ENCODE measurements around the gene PSMD1. TPM values are rescaled to one million over a fixed set of nuclear protein-coding genes. Genes with fewer than 3 reads are reported as not detected.
"Not testable (repeated sequence)": the region's sequence is repeated elsewhere in the genome, so short reads cannot be mapped to it uniquely, and the experiment has no call there.

PSMD1 gene
- total RNA-seq, 4 donors from 2014 or later = 45.5 to 60.2 (median 56.8) TPM

DNA sequence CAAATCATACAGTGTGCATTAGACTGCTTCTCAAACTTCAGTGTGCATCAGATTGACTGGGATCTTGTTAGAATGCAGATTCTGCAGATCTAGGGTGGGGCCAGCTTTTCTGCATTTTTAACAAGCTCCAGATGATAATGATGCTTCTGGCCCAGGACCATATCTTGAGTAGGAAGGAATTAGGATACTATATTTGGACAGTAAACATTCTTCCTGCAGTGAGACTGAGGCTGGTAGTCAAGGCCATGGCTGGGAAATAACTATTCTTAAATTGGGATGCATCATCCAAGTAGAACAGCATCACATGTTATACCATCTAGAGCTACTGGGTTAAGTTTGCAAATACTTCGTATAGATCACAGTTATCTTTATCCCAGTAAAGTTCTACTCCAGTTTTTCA lies 113.4 kb downstream of the PSMD1 start:
- no peak for DNase-seq (ENCODE audit: low spot score in 2 of 2)
- Histone ChIP-seq H3K4me3 (no peak overlapping the region), H3K36me3 (peaks cover 67% of the 10 kb centered on the region), H3K27me3 (no peaks in the 10 kb centered on the region), H3K9me3 (no peaks in the 10 kb centered on the region), H3K27ac (no peak overlapping the region), H3K4me1 (peaks cover 5% of the 10 kb centered on the region)
- 71% methylated on average over 1 of the region's 1 CpG for WGBS
- TF ChIP-seq POLR2AphosphoS5 (IDR thresholded peaks at IDR 0.05) (no peak), EP300 (IDR thresholded peaks at IDR 0.05) (no peak)

- WGBS = 85% methylated on average over 3 of the region's 3 CpGs
- H3K27ac ChIP-seq = no peak overlapping the region
Observed at GRCh38 chr2:231172025-231172424, 115.4 kb downstream of the PSMD1 start.

GRCh38 chr2:231174211-231174651 lies 117.6 kb downstream of the PSMD1 start:
- Histone ChIP-seq H3K36me3 (peaks cover 33% of the 10 kb centered on the region), H3K4me3 (no peak overlapping the region), H3K9me3 (no peaks in the 10 kb centered on the region), H3K27me3 (no peaks in the 10 kb centered on the region), H3K27ac (no peak overlapping the region), H3K4me1 (peaks cover 5% of the 10 kb centered on the region)
- no peak for DNase-seq (ENCODE audit: low spot score in 2 of 2)
- no peak for TF ChIP-seq POLR2A (IDR thresholded peaks at IDR 0.05)
- no peak for TF ChIP-seq EP300 (IDR thresholded peaks at IDR 0.05)
- no peak for TF ChIP-seq POLR2AphosphoS5 (IDR thresholded peaks at IDR 0.05)
- TF ChIP-seq CTCF (IDR thresholded peaks at IDR 0.05) = no peak
- 36% methylated on average over 2 of the region's 2 CpGs for WGBS

More at GRCh38 chr2:231172025-231172424, 115.4 kb downstream of the PSMD1 start:
- H3K4me1 ChIP-seq = peaks cover 5% of the 10 kb centered on the region
- TF ChIP-seq EP300 (IDR thresholded peaks at IDR 0.05) (no peak), CTCF (IDR thresholded peaks at IDR 0.05) (no peak), POLR2A (IDR thresholded peaks at IDR 0.05) (no peak)
- H3K4me3 ChIP-seq = no peak overlapping the region
- H3K9me3 ChIP-seq = no peaks in the 10 kb centered on the region
- no peak for DNase-seq (ENCODE audit: low spot score in 2 of 2)
- H3K36me3 ChIP-seq = peaks cover 52% of the 10 kb centered on the region
- H3K27me3 ChIP-seq = no peaks in the 10 kb centered on the region

- Histone ChIP-seq H3K4me1 (no peaks in the 10 kb centered on the region), H3K27ac (no peak overlapping the region), H3K9me3 (no peaks in the 10 kb centered on the region), H3K27me3 (no peaks in the 10 kb centered on the region), H3K4me3 (no peak overlapping the region), H3K36me3 (peaks cover 21% of the 10 kb centered on the region)
- TF ChIP-seq CTCF (IDR thresholded peaks at IDR 0.05) = no peak
- TF ChIP-seq POLR2AphosphoS5 (IDR thresholded peaks at IDR 0.05) = no peak
- TF ChIP-seq POLR2A (IDR thresholded peaks at IDR 0.05) = no peak
- no peak for TF ChIP-seq EP300 (IDR thresholded peaks at IDR 0.05)
- DNase-seq (ENCODE audit: low spot score in 2 of 2) = no peak
- WGBS = 50% methylated on average over 2 of the region's 2 CpGs
Observed at GRCh38 chr2:231176066-231176465, 119.4 kb downstream of the PSMD1 start.

DNA sequence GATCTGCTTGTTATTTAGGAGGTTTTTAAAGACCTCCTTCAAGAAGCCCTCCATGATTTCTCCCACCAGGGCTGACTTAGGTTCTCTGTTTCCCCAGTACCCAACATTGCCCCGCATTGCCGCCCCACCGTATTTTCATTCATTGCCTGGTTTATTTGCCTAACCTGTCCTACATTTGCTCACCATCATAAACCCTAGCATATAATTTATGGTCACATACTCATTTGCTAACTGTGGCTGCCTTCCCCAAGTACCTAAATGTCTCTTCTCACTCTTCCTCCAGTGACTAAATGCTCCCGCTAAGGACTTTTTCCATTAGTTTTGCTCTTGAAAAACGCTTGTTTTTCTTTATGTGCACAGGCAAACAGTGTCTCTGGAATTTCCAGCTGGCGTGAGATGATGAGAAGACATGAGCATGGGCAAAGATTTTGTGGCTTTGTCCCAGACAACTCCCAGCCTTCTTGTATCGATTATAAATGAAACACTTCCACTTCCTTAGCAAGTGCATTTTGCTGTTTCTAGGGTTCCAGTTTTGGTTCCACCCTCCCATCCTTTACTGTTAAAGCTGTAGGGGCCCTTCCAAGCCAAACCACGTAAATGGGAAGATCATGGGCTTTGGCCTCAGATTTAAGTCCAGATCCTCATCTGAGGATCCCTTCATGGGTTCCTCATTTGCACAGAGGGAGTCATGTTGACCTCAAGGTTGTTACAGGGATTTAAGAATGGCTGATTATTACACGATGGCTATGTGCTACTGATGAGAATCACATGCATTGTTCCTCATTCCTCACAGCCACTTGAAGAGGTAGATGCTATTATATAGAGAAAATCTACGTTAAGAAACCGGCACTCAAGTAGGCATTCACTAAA lies 120.7 kb downstream of the PSMD1 start:
- DNase-seq (ENCODE audit: low spot score in 2 of 2) = no peak

GRCh38 chr2:231178805-231179204 lies 122.1 kb downstream of the PSMD1 start:
- H3K27ac ChIP-seq = not testable (repeated sequence)
- 80% methylated on average over 5 of the region's 5 CpGs for WGBS

More for the DNA sequence above, 120.7 kb downstream of the PSMD1 start:
- TF ChIP-seq EP300 (IDR thresholded peaks at IDR 0.05) (no peak), POLR2A (IDR thresholded peaks at IDR 0.05) (no peak), POLR2AphosphoS5 (IDR thresholded peaks at IDR 0.05) (no peak), CTCF (IDR thresholded peaks at IDR 0.05) (no peak)
- 78% methylated on average over 11 of the region's 11 CpGs for WGBS
- H3K36me3 ChIP-seq = peaks cover 13% of the 10 kb centered on the region
- no peaks in the 10 kb centered on the region for H3K27me3 ChIP-seq
- no peaks in the 10 kb centered on the region for H3K4me1 ChIP-seq
- H3K9me3 ChIP-seq = no peaks in the 10 kb centered on the region
- no peak overlapping the region for H3K4me3 ChIP-seq
- H3K27ac ChIP-seq = no peak overlapping the region

More at GRCh38 chr2:231178805-231179204, 122.1 kb downstream of the PSMD1 start:
- not testable (repeated sequence) for H3K36me3 ChIP-seq; H3K27me3 ChIP-seq; H3K4me3 ChIP-seq; H3K4me1 ChIP-seq; DNase-seq (ENCODE audit: low spot score in 2 of 2); H3K9me3 ChIP-seq

Data from suprapubic skin (tissue), 4 donors.